ENCODE measurements around the gene SLC25A10.
"Not testable (repeated sequence)": the region's sequence is repeated elsewhere in the genome, so short reads cannot be mapped to it uniquely, and the experiment has no call there.

Gene SLC25A10

DNA sequence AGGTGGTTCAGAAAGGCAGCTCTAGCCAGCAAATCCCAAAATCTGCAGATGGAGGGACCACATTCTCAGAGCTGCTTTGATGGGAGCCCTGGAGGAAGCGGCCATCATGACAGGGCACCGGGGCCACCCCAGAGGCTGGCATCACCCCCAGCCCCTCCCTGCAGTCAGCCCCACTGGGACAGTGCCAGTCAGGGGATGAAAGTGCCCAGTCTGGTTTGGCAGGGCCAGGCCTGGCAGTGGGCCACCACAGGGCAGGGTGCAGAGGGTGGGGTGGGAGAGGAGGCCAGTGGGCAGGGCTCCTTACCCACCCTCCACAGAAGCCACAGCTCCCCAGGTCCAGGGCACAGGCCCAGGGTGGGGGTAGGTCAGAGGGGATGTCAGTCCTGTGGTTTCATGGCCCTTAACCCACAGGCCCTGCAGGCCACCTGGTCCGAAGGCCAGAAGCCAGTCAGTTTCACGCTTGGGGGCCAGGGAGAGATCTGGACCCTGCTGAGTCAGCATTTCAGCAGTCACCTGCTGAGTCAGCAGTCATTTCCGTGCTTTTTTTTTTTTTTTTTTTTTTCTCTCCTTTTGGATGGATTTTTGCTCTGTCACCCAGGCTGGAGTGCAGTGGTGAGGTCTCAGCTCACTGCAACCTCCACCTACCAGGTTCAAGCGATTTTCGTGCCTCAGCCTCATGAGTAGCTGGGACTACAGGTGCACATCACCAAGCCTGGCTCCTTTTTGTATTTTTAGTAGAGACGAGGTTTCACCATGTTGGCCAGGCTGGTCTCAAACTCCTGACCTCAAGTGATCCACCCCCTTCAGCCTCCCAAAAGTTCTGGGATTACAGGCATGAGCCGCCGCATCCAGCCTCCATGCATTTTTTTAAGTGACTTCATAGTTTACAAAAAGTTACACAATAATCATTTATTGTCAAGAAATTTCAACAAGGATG, 10.4 kb downstream of the SLC25A10 start:
- DNase-seq (ENCODE audit: low read depth), result no peak

DNA sequence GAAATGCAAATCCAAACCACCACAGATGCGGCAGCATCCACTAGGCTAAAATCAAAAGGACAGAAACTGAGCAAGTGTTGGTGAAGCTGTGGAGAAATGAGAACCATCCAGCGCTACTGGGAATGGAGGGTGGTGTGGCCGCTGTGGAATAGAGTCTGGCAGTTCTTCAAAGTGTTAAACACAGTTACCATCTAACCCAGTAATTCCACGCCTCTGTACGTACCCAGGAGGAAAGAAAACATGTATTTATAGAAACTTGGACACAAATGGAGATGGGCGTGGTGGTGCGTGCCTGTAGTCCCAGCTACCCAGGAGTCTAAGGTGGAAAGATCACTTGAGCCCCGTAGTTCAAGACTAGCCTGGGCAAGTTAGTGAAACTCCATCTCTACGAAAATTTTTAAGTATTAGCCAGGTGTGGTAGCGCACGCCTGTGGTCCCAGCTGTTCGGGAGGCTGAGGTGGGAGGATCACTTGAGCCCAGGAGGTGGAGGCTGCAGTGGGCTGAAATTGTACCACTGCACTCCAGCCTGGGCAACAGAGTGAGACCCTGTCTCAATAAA, 11.6 kb downstream of the SLC25A10 start:
- DNase-seq (ENCODE audit: low read depth), result no peak

DNA sequence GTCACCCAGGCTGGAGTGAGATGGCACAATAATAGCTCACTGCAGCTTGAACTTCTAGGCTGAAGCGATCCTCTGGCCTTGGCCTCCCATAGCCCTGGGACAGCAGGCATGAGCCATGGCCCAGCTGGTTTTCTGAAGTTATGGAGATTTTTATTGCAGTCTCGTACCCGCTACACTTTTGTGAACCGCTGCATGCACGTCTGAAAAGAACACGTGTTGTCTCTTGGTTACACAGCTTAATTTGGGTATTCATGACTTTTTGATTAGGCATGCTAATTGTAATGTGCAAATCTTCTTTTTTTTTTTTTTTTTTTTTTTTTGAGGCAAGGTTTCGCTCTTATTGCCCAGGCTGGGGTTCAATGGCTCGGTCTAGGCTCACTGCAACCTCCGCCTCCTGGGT, 13.4 kb downstream of the SLC25A10 start:
- no peak for DNase-seq (ENCODE audit: low read depth)

DNA sequence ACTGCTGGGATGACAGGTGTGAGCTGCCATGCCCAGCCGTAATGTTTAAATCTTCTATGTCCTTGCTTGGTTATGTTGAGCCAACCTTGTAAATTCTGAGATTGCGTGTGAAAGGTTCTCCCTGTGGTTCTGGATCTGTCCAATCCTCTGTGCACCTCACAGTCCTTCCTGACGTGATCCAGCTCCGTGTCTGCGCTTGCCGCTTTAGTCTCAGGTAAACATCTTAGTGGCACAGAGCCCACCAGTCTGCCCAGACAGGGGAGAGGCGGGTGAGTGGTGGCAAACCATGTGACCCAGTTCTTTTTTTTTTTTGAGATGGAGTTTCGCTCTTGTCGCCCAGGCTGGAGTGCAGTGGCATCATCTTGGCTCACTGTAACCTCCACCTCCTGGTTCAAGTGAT, 13.9 kb downstream of the SLC25A10 start:
- DNase-seq (ENCODE audit: low read depth), result no peak

DNA sequence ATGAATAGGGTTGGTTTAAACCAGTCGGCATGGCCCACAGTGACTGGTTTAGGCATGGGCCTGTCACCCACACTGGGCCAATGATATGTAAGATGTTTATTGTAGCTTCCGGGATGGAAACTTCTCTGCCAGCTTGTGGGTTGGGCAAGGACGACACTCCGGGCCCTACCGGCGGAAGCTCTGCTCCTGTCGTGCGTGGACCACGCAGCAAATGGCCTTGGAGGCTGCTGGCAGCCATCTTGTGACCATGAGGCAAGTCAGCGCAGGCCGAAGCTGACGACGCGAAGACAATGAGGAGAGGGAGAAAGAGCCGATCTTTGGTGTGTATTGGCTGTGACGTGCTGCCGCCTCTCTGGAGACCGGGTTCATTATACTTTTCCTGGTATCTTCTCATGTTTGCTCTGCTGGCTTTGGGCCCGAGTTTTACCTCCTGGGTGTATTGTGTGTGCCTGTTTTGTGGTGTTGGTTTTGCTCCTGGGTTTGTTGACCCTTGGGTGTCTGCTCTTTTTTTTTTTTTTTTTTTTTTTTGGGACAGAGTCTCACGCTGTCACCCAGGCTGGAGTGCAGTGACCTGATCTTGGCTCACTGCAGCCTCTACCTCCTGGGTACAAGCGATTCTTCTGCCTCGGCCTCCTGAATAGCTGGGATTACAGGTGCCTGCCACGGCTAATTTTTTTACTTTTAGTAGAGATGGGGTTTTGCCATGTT, 15.4 kb downstream of the SLC25A10 start:
- no peak for DNase-seq (ENCODE audit: low read depth)

DNA sequence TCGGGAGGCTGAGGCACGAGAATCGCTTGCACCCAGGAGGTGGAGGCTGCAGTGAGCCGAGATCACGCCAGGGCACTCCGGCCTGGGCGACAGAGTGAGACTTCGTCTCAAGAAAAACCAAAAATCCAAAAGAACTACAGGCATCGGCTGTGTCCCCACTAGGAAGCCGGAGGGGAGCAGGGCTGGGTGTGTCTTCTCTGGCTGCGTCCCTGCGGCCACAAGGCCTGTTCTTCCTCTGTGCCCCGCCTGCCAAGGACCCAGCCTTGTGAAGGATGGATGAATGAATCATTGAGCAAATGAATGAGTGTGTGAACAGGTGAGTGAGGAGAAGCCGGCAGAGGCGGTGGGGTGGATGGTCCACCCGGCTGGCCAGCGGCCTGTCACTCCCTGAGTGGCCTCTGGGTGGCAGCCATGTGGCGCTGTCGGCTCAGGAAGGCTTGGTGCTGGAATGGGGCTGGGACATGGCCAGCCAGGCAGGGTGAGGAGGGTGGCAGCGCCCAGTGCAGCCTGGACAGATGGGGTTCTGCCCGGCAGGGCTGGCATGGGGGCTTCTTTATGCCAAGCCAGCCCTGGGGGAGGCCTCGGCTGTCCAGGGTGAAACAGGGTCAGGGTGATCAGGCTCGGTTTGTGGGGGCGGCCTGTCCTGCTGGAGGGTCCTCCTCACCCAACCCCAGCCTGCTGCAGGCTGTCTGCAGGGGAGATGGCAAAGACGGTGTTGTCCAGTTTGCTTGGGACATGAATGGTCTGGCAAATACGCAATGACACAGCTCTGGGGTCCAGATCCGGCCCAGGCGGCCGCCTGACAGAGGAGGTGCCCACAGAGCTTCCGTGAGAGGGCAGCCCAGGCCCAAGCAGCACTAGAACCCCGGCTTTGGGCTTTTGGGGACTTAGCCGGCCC, 21.7 kb downstream of the SLC25A10 start:
- peak; percentile 43 for DNase-seq (ENCODE audit: low read depth)

DNA sequence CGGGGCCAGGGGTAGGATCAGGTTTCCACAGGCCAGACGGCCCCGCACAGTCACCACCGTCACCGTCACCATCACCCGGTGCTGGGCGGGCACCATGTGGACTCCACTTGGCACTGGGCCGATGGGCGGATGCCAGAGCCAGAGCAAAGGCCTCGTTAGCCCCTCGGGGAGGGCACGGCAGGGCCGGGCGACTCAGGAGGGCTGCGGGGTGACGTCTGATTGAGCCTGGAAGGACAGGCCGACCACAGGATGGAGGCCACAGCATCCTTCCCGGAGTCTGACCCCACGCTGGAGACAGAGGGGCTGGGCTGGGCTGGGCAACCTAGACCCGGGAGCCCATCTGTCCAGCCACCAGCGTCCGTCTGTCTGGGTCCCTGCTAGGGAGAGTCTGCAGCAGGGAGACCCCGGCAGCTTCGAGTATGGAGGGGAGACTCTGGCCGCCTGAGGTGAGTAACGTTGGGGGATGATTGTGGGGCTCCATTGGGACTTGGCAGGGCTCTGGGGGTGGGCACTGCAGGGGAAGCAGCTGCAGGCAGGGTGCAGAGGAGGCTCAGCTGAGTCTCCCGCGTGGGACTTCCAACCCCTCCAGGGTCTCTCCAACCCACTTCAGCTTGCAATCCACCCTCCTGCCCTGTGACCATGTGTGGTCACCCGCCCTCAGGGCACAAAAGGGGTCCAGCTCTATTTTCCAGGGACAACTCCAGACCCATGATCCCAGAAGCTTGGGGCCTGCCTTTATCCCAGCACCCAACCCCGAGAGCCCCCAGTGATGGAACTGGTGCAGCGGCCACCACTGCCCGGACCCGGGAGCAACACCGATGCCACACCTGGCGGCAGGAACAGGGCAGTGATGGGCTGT, 22.6 kb downstream of the SLC25A10 start:
- DNase-seq (ENCODE audit: low read depth), result no peak

DNA sequence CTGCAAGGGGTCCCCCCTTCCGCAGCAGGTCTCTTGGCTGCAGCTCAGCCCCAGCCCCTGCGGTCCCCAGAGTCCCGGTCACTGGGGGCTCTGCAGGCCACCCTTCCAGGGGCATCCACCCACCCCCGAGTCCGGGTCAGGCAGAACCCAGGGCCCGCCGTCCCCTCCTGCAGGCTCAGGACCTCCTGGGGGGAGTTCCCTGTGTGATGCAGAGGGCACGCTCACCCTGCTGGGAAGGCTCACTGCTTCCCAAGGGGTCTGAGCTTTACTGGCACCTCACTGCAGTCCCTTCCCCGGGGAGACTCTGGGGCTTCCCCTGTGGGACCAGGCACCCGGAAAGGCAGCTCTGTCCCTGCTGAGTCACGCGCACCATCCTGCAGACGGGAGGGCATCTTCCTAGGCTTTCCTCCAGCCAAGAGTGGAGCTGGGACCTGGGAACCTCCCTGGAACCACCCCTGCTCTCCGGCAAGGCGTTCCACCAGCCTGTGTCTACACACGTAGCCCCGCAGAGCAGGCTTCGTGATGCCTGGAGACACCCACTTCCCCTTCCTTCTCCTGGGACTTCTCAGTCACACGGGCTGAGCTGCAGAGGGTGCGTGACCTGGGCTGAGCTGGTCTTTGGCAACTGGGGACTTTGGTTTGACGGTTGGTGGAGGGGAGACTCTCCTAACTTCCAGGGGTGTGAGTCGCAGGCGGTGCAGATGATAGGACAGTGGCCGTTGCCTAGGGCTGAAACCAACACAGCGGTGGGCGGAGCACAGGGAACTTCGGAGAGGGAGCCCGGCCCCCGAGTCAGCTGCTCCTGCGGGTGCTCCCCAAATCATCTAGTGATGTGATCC, 23.4 kb downstream of the SLC25A10 start:
- no peak for DNase-seq (ENCODE audit: low read depth)

DNA sequence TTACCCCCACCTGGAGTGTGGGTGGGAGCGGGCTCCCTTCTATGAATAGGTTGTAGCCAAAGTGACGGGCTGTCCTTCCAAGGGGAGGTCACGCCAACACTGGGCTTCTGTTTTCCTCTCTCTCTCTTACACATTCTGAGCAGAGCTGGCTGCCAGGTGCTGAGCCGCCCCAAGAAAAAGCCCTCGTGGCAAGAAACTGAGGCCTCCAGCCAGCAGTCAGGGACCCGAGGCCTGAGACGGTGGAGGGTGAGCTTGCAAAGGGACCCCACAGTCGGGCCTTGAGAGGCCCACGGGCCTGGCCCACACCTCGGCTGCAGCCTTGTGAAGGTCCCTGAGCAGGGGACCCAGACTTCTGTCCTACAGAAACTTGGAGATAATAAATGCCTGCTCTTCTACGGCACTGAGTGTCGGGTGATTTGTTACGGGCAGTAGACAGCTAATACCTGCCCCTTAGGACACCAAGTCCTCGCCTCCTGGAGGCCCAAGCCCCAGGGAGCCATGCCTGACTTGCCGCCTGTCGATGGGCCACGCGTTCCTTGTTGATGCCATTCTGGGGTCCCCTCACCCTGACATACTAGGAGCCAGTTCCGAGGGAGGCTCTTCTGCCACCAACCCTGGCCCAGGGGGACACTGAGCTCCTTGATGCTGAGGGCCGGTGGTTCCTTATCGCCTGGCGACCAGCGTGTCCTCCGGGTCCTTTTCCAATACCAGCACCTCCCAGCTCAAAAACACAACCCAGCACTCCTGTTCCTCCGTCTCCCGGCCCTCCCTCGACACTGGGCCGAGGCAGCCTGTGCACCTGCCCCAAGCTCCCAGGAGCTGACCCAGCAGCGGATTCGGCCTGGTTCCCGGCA, 26.1 kb downstream of the SLC25A10 start:
- DNase-seq (ENCODE audit: low read depth), result no peak

DNA sequence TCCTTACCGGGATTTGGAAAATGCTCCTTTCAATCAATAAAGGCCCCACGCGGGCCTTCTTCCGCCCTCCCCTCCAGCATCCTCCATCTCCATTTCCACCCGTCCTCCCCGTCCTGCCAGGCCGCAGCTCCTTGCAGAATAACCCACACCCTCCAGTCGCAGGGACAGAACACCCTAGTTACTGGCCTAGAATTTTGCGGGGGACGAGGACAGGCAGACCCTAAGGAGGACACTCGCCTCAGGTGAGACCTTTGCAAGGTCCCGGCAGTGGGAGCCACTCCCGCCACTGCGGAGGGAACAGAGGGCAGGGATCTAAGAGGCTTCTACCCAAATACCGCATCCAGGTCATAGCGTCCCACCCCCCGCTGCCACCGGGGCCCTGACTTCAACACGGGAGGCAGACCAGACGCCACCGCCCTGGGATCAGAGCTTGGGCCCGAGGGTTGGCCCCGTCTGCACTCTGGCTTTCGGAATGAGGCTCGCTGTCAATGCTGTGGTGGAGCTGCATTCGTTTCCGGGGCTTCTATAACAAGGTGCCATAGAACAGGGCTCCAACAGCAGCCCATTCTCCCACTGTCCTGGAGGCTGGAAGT, 26.8 kb downstream of the SLC25A10 start:
- no peak for DNase-seq (ENCODE audit: low read depth)

DNA sequence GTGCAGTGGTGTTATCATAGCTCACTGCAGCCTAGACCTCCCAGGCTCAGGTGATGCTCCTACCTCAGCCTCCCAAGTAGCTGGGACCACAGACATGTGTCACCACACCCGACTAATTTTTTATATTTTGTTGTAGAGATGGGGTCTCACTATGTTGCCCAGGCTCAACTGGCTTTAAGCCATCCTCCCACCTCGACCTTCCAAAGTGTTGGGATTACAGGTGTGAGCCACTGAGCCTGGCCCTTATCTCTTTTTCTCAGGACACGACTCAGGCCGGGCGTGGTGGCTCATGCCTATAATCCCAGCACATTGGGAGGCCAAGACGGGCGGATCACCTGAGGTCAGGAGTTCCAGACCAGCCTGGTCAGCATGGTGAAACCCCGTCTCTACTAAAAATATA, 27.5 kb downstream of the SLC25A10 start:
- DNase-seq (ENCODE audit: low read depth), result not testable (repeated sequence)

DNA sequence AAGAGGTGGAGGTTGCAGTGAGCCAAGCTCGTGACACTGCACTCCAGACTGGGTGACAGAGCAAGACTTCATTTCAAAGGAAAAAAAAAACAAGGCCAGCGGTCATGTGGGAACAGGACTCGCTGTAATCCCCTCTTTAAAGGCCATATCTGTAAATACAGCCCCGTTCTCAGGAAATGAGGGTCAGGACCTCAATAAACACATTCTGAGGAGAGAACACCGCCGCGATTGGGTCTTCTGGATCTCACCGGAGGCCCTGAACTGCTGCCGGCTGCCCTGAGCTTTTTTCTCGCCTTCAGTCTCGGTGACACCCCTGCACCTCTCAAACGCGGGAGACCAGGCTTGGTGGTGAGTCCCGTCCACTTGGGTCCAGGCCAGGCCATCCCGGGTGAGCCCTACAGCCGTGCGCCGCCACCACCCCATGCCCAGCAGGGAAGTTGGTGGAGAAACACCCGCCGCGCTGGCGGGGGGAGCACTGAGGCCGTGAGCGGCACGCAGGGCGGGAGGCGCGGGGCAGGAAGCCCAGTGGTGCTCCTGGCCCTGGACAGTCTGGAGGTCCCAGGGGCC, 28.4 kb downstream of the SLC25A10 start:
- DNase-seq (ENCODE audit: low read depth), result no peak

DNA sequence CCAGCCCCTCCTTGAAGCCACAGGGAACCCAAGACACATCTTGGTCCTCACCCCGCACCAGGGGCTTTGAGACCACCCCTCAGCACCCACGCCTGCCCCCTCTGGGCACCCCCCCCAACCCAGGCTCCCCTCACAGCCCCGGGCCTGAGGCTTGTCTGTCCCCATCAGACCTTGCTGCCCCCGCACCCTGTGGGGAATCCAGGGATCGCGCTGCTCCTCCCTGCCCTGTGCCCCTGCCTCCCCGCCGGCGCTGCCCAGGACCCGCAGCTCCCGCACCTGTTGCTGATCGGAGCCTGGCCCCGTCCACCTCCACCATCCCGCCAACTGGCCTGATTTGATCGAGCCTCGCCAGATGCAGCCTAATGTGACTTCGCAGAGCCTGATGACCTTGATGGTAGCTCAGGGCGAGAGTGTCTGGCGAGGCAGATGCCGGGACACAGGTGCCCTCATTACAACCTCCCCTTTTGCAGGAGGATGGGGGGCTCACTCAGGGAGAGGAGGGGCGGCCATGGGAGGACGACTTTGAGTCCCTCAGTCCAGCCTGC, 29.0 kb downstream of the SLC25A10 start:
- no peak for DNase-seq (ENCODE audit: low read depth)

DNA sequence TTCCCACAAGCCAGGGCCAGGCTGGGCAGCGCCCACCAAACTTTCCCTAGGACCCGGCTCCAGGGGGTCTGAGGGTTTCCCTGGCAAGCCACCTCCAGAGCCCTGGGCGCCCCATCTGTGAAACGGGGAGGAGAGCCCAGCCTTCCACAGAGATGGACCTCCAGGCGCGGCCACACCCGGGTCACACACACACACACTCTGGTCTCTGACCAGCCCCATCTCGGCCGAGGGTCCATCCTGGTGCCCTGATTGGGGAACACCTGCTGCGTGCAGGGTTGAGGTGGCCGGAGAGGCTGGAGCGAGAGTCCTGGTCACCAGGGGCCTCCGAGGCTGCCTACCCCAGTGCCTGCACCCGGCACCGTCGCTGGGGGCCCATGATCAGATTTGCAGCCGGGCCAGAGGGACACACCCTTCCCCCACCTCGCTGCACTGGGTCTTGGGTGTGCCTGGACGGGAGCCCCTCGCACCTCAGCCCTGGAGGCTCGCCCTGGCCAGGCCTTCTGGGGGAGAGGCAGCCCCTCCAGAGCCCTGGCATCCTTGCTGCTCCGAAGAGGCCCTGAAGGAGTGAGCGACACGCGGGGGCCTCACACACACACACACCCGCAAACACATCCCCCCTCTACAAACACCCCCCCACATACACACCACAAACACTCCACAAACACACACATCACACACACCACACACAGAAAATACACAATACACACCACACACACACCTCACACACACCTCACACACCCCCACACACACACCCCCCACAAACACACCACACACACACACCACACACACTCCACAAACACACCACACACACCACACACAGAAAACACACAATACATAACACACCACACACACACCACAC, 29.7 kb downstream of the SLC25A10 start:
- DNase-seq (ENCODE audit: low read depth), result no peak
